Choroid plexus epithelial cell (primary cell): ENCODE data around the gene FRMPD4.
A peak's percentile ranks its signal among the peaks of the same experiment; 100 is the strongest.

Experiments
- DNase-seq: peaks from one replicate; pipeline ENCODE4 v3.0.0-alpha.2; 2010; ENCODE audit warnings: low read depth
- H3K4me3 ChIP-seq: 2 replicates; pipeline ENCODE4 v1.5.1; 2011; ENCODE audit warnings: low read depth, mild to moderate bottlenecking, control low read depth, low read length, moderate library complexity
- TF ChIP-seq, protein P1 (sequence below): conservative IDR thresholded peaks from 2 replicates; pipeline ENCODE4 v1.5.1; 2011; ENCODE audit warnings: low read depth, mild to moderate bottlenecking, control low read depth, inconsistent platforms, low read length, moderate library complexity

FRMPD4 gene

DNA sequence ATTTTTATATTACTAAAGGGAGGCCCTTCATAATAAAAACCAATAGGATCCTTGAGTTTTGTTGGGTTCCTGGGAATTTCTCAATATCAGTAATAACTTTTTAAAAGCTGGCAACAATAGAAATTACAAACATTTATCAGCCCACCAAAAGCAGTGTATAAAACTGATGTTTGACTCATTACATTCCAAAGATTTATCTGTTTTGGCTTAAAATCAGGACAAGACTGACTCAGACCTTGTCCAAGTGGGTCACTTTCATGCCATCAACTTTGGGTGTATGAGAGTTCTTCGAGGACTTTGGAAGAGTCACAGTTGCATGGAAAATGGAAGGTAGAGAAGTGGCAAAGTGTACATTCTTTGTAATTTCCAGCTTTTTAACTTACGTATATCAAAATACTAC lies 102.8 kb downstream of the FRMPD4 start:
- no peak overlapping the region for H3K4me3 ChIP-seq
- DNase-seq, result no peak
- TF ChIP-seq, protein P1, sequence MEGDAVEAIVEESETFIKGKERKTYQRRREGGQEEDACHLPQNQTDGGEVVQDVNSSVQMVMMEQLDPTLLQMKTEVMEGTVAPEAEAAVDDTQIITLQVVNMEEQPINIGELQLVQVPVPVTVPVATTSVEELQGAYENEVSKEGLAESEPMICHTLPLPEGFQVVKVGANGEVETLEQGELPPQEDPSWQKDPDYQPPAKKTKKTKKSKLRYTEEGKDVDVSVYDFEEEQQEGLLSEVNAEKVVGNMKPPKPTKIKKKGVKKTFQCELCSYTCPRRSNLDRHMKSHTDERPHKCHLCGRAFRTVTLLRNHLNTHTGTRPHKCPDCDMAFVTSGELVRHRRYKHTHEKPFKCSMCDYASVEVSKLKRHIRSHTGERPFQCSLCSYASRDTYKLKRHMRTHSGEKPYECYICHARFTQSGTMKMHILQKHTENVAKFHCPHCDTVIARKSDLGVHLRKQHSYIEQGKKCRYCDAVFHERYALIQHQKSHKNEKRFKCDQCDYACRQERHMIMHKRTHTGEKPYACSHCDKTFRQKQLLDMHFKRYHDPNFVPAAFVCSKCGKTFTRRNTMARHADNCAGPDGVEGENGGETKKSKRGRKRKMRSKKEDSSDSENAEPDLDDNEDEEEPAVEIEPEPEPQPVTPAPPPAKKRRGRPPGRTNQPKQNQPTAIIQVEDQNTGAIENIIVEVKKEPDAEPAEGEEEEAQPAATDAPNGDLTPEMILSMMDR, result no peak

DNA sequence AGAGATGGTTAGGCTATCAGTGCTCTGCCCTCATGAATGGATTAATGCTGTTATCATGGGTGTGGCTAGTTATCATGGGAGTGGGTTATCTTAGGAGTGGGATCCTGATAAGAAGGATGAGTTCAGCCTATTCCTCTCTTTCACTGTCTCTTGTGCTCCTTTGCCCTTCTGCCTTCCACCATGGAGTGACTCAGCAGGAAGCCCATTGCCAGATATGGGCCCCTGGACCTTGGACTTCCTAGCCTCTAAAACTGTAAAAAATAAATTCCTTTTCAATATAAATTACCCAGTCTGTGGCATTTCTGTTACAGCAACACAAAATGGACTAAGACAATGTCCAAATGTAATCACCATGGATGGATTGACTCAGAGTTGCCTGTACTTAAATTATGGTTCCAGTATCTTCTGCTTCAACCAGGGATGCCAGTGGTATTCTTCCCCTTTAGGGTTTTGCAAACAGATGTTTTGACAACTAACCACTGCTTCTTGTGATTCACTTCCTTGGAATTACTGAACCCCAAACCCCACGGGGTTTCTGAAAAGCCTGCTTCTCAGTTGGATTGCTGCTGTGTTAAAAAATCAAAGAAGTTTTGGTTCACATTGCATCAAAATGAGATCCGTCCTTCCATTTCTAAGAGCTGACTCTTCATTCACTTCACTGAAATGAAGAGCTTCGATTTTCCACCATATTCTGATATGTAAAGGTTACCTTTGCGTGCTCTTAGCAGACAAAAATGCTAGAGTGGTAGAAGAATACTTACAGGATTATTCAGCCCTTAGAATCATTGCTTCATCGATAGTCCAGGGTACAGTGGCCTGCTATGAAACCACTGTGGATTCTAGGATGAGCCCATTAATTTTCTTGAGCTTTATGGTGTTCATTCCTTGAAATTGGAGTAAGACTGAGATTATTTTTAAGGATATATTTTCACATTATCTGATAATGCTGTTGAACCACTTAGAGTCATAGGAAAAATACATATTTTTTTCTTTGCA lies 107.7 kb downstream of the FRMPD4 start:
- DNase-seq, result peak; percentile 47
- no peak overlapping the region for H3K4me3 ChIP-seq
- TF ChIP-seq, protein P1, result no peak

DNA sequence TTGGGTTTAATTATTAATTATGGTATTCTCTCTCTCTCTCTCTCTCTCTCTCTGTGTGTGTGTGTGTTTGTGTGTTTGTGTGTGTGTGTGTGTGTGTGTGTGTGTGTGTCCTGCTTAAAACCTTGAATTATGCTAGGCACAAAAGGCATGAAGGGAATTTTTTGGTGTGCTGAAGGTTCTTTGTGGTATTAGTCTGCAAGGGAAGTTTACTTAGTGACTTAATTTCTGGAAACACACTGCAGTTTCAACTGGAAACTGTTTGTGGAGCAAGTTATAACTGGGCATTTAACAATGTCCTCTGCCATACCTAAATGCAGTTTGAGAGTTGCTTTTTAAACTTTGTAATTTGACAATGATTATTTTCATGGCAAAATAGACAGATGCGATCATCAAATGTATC lies 111.7 kb downstream of the FRMPD4 start:
- peak; percentile 17 for DNase-seq
- TF ChIP-seq, protein P1, result no peak
- no peak overlapping the region for H3K4me3 ChIP-seq

DNA sequence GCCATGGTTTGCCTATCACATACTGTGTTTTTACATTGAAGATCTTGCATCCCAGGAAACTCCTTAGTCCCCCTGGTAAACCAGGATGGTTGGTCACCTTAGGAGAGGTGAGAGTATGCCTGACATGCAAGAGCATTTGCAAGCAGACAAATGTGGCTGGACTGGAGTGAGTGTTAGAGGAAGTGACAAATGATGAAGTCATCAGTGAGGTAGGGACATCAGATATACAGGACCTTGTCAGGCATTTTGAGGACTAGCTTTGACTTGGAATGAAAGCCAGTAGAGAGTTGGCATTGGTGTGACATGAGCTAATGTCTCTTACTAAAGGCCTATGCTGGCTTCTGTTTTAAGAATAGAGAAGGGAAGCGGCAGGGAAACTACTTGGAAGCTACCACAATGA lies 124.9 kb downstream of the FRMPD4 start:
- TF ChIP-seq, protein P1, result no peak
- H3K4me3 ChIP-seq, result no peak overlapping the region
- DNase-seq, result no peak

DNA sequence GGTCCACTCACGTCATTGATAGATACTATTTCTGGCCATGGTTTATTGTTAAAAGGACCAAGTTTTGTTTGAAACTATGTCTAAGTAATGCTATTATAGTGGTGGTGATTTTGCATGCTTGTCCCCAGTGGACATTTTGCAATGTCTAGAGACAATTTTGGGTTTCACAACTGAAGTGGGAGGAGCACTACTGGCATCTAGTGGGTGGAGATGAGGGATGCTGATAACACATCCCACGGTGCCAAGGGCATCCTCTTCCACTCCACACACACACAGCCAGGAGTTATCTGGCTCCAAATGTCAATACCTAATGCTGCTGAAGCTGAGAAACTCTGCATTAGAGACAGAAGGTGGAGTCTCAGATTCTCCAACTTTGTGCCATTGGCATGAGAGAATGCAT lies 131.2 kb downstream of the FRMPD4 start:
- no peak for DNase-seq
- TF ChIP-seq, protein P1, result no peak
- no peak overlapping the region for H3K4me3 ChIP-seq

DNA sequence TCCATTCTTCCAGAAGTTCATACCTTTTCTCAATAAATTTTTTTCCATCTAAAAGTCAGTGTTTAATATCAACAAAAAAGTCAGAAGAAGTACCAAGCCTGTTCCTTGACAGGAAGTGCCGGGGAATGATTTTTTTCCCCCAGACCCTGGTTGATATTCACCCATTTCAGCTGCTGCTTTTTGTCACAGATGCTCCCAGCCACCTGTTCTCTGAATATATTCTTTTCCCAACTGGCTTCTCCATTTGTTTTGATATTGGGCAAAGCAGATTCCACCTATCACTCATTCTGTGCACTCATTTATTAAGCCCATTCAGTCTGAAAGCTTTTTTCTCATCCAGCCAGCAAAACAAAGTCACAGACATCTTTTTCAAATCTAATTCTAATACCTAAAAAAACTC lies 139.9 kb downstream of the FRMPD4 start:
- DNase-seq, result no peak
- no peak overlapping the region for H3K4me3 ChIP-seq
- TF ChIP-seq, protein P1, result no peak

DNA sequence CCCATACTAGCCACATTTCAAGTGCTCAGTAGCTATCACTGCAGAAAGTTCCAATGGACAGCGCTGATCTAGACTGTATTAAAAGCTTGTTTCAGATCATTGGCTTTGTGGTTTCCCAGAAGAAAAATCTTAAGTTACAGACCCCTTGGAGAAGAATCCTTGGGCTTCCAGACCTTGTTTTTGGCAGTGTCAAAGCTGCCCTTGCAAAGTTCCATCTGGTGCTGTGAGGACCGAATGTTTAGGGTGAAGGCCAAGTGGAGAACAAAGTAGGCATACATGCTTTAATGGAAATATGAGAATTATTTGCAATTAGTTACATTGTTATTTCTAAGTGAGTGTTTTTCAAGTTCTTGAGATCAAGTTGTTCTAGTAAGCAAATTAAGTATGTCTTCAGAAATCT lies 144.7 kb downstream of the FRMPD4 start:
- no peak for DNase-seq
- no peak overlapping the region for H3K4me3 ChIP-seq
- TF ChIP-seq, protein P1, result no peak
